ENCODE measurements around the gene MICU2.
"Not testable (repeated sequence)": the region's sequence is repeated elsewhere in the genome, so short reads cannot be mapped to it uniquely, and the experiment has no call there.

Gene MICU2

GRCh38 chr13:21580736-21581135, 23.2 kb downstream of the MICU2 start:
- Mint-ChIP-seq H3K36me3 (ENCODE audit: low read depth) (peaks cover 20% of the 10 kb centered on the region), H3K27me3 (no peaks in the 10 kb centered on the region), H3K4me3 (no peak overlapping the region), H3K27ac (peak overlapping the region; percentile 12), H3K4me1 (peaks cover 44% of the 10 kb centered on the region), H3K9me3 (peaks cover 15% of the 10 kb centered on the region)
- DNase-seq, result no peak
- no peak for ATAC-seq

GRCh38 chr13:21579754-21580316, 24.1 kb downstream of the MICU2 start:
- Mint-ChIP-seq H3K27ac (peak overlapping the region; percentile 48), H3K4me3 (peak overlapping the region; percentile 20), H3K36me3 (ENCODE audit: low read depth) (peaks cover 22% of the 10 kb centered on the region), H3K27me3 (no peaks in the 10 kb centered on the region), H3K9me3 (peaks cover 15% of the 10 kb centered on the region), H3K4me1 (peaks cover 51% of the 10 kb centered on the region)
- ATAC-seq (peak; percentile 93), DNase-seq (no peak)

- DNase-seq, result no peak
- no peak for ATAC-seq
- Mint-ChIP-seq H3K4me1 (peaks cover 61% of the 10 kb centered on the region), H3K27me3 (no peaks in the 10 kb centered on the region), H3K9me3 (peaks cover 13% of the 10 kb centered on the region), H3K4me3 (no peak overlapping the region), H3K27ac (no peak overlapping the region), H3K36me3 (ENCODE audit: low read depth) (peaks cover 19% of the 10 kb centered on the region)
These were observed 25.2 kb downstream of the MICU2 start for GRCh38 chr13:21578748-21579147.

- Mint-ChIP-seq H3K36me3 (ENCODE audit: low read depth) (peaks cover 9% of the 10 kb centered on the region), H3K4me1 (peaks cover 51% of the 10 kb centered on the region), H3K4me3 (no peak overlapping the region), H3K27ac (no peak overlapping the region), H3K27me3 (no peaks in the 10 kb centered on the region), H3K9me3 (no peaks in the 10 kb centered on the region)
- ATAC-seq (no peak), DNase-seq (no peak)
These were observed 27.5 kb downstream of the MICU2 start for GRCh38 chr13:21576426-21576825.

GRCh38 chr13:21573920-21574712, 29.9 kb downstream of the MICU2 start:
- H3K36me3 Mint-ChIP-seq (ENCODE audit: low read depth), result peaks cover 6% of the 10 kb centered on the region
- no peaks in the 10 kb centered on the region for H3K27me3 Mint-ChIP-seq
- H3K9me3 Mint-ChIP-seq, result no peaks in the 10 kb centered on the region
- H3K4me3 Mint-ChIP-seq, result no peak overlapping the region
- DNase-seq (no peak), ATAC-seq (no peak)
- H3K27ac Mint-ChIP-seq, result peak overlapping the region; percentile 31
- H3K4me1 Mint-ChIP-seq, result peaks cover 38% of the 10 kb centered on the region

- peaks cover 31% of the 10 kb centered on the region for H3K4me1 Mint-ChIP-seq
These were observed 34.3 kb downstream of the MICU2 start for GRCh38 chr13:21569686-21570085.

GRCh38 chr13:21568854-21569253, 35.1 kb downstream of the MICU2 start:
- DNase-seq (no peak), ATAC-seq (no peak)
- Mint-ChIP-seq H3K4me3 (no peak overlapping the region), H3K36me3 (ENCODE audit: low read depth) (peaks cover 17% of the 10 kb centered on the region), H3K9me3 (no peaks in the 10 kb centered on the region), H3K27ac (no peak overlapping the region), H3K27me3 (no peaks in the 10 kb centered on the region), H3K4me1 (peaks cover 22% of the 10 kb centered on the region)

More at GRCh38 chr13:21569686-21570085, 34.3 kb downstream of the MICU2 start:
- Mint-ChIP-seq H3K4me3 (no peak overlapping the region), H3K9me3 (no peaks in the 10 kb centered on the region), H3K27ac (no peak overlapping the region), H3K27me3 (no peaks in the 10 kb centered on the region), H3K36me3 (ENCODE audit: low read depth) (peaks cover 8% of the 10 kb centered on the region)
- ATAC-seq (no peak), DNase-seq (no peak)

GRCh38 chr13:21567714-21568113, 36.3 kb downstream of the MICU2 start:
- peaks cover 26% of the 10 kb centered on the region for H3K36me3 Mint-ChIP-seq (ENCODE audit: low read depth)
- H3K27ac Mint-ChIP-seq, result no peak overlapping the region
- H3K9me3 Mint-ChIP-seq, result peaks cover 2% of the 10 kb centered on the region
- no peaks in the 10 kb centered on the region for H3K27me3 Mint-ChIP-seq
- H3K4me1 Mint-ChIP-seq, result peaks cover 21% of the 10 kb centered on the region
- peak; percentile 52 for ATAC-seq
- DNase-seq, result no peak
- no peak overlapping the region for H3K4me3 Mint-ChIP-seq

- DNase-seq, result no peak
- H3K9me3 Mint-ChIP-seq, result peaks cover 15% of the 10 kb centered on the region
- peaks cover 60% of the 10 kb centered on the region for H3K36me3 Mint-ChIP-seq (ENCODE audit: low read depth)
- no peak overlapping the region for H3K27ac Mint-ChIP-seq
- no peak for ATAC-seq
- no peaks in the 10 kb centered on the region for H3K4me1 Mint-ChIP-seq
- H3K4me3 Mint-ChIP-seq, result no peak overlapping the region
- no peaks in the 10 kb centered on the region for H3K27me3 Mint-ChIP-seq
These were observed 46.0 kb downstream of the MICU2 start for GRCh38 chr13:21557995-21558394.

- Mint-ChIP-seq H3K27me3 (no peaks in the 10 kb centered on the region), H3K9me3 (peaks cover 7% of the 10 kb centered on the region), H3K4me1 (no peaks in the 10 kb centered on the region), H3K36me3 (ENCODE audit: low read depth) (peaks cover 55% of the 10 kb centered on the region), H3K27ac (no peak overlapping the region), H3K4me3 (no peak overlapping the region)
- no peak for DNase-seq
- no peak for ATAC-seq
These were observed 47.9 kb downstream of the MICU2 start for GRCh38 chr13:21556051-21556450.

- H3K36me3 Mint-ChIP-seq (ENCODE audit: low read depth), result peaks cover 48% of the 10 kb centered on the region
- H3K27ac Mint-ChIP-seq, H3K9me3 Mint-ChIP-seq, DNase-seq, ATAC-seq, H3K27me3 Mint-ChIP-seq, H3K4me3 Mint-ChIP-seq, H3K4me1 Mint-ChIP-seq: not testable (repeated sequence)
These were observed 50.7 kb downstream of the MICU2 start for GRCh38 chr13:21553261-21553660.

- Mint-ChIP-seq H3K4me3 (no peak overlapping the region), H3K27me3 (no peaks in the 10 kb centered on the region), H3K36me3 (ENCODE audit: low read depth) (peaks cover 38% of the 10 kb centered on the region), H3K4me1 (no peaks in the 10 kb centered on the region), H3K27ac (no peak overlapping the region), H3K9me3 (peaks cover 4% of the 10 kb centered on the region)
- DNase-seq, result no peak
- no peak for ATAC-seq
These were observed 53.1 kb downstream of the MICU2 start for GRCh38 chr13:21550918-21551317.

- ATAC-seq, result no peak
- Mint-ChIP-seq H3K4me1 (no peaks in the 10 kb centered on the region), H3K36me3 (ENCODE audit: low read depth) (peaks cover 38% of the 10 kb centered on the region), H3K9me3 (no peaks in the 10 kb centered on the region), H3K27me3 (no peaks in the 10 kb centered on the region), H3K27ac (no peak overlapping the region), H3K4me3 (no peak overlapping the region)
- DNase-seq, result no peak
These were observed 54.3 kb downstream of the MICU2 start for GRCh38 chr13:21549633-21550032.

- no peak overlapping the region for H3K4me3 Mint-ChIP-seq
- H3K27ac Mint-ChIP-seq, result no peak overlapping the region
- DNase-seq (no peak), ATAC-seq (no peak)
- H3K9me3 Mint-ChIP-seq, result no peaks in the 10 kb centered on the region
- peaks cover 9% of the 10 kb centered on the region for H3K4me1 Mint-ChIP-seq
- no peaks in the 10 kb centered on the region for H3K27me3 Mint-ChIP-seq
- H3K36me3 Mint-ChIP-seq (ENCODE audit: low read depth), result peaks cover 36% of the 10 kb centered on the region
These were observed 55.4 kb downstream of the MICU2 start for GRCh38 chr13:21548577-21548976.

GRCh38 chr13:21546372-21546771, 57.6 kb downstream of the MICU2 start:
- no peak overlapping the region for H3K27ac Mint-ChIP-seq
- no peak for ATAC-seq

More at GRCh38 chr13:21546372-21546771, 57.6 kb downstream of the MICU2 start:
- no peak for DNase-seq
- Mint-ChIP-seq H3K9me3 (no peaks in the 10 kb centered on the region), H3K36me3 (ENCODE audit: low read depth) (peaks cover 22% of the 10 kb centered on the region), H3K4me3 (no peak overlapping the region), H3K4me1 (peaks cover 11% of the 10 kb centered on the region), H3K27me3 (no peaks in the 10 kb centered on the region)
